Lower lobe of right lung (tissue), 2 donors: ENCODE results near the gene IQCK. TPM values are rescaled to one million over a fixed set of nuclear protein-coding genes. Genes with fewer than 3 reads are reported as not detected.

Source experiments
- ATAC-seq, 2 donors: fragments of 200-7000 bp; cut with Tn5 transposase; one replicate each; pipeline ENCODE4 v1.9.1; 2020 to 2022; ENCODE audit warnings: mild to moderate bottlenecking in 2 of 2, moderate library complexity in 2 of 2
- DNase-seq: peaks from one replicate; pipeline ENCODE4 v3.0.0-alpha.2; 2020
- H3K27ac ChIP-seq: fragments of 200-600 bp; one replicate; pipeline ENCODE4 v1.8.0; 2022
- H3K27me3 ChIP-seq: fragments of 200-600 bp; one replicate; pipeline ENCODE4 v1.8.0; 2022; ENCODE audit warnings: low read depth
- H3K36me3 ChIP-seq: fragments of 200-600 bp; one replicate; pipeline ENCODE4 v1.8.0; 2022; ENCODE audit warnings: mild to moderate bottlenecking
- H3K4me1 ChIP-seq: fragments of 200-600 bp; one replicate; pipeline ENCODE4 v1.8.0; 2022
- H3K4me3 ChIP-seq: fragments of 200-600 bp; one replicate; pipeline ENCODE4 v1.8.0; 2022; ENCODE audit warnings: mild to moderate bottlenecking
- H3K9me3 ChIP-seq: fragments of 200-600 bp; one replicate; pipeline ENCODE4 v1.8.0; 2022
- intact Hi-C: fragments of 100-400 bp; cut with DNase I; formaldehyde crosslinking; loops from one replicate; pipeline ENCODE4 v1.11.0; 2022
- total RNA-seq: library from RNA; stranded (reverse); fragmentation: NEBNext Ultra II Directional; extraction: Animal tissue kit (Norgen Biotek cat#: 25700); gene quantifications from one replicate; pipeline ENCODE4 v1.2.1, GENCODE V29; 2021
- TF ChIP-seq, protein P1 (sequence below): fragments of 200-600 bp; IDR thresholded peaks from one replicate; pipeline ENCODE4 v1.8.0; 2022; ENCODE audit warnings: antibody characterized with exemption, mild to moderate bottlenecking
- donor health status: DM: no; HTN: yes; CAD: no; lungs with severe emphysema.

The IQCK gene
- total RNA-seq, 1 donor from 2014 or later = 14.1 TPM

GRCh38 chr16:19700319-19700781 lies 17.7 kb upstream of the IQCK start:
- DNase-seq = no peak
- intact Hi-C loops = no loop called here
- ATAC-seq = peak in 1 of 2 donors; percentile 30
- Histone ChIP-seq H3K27ac (peak overlapping the region; percentile 53), H3K9me3 (no peaks in the 10 kb centered on the region), H3K4me1 (peaks cover 73% of the 10 kb centered on the region), H3K36me3 (peaks cover 47% of the 10 kb centered on the region), H3K27me3 (no peaks in the 10 kb centered on the region), H3K4me3 (no peak overlapping the region)
- TF ChIP-seq, protein P1, sequence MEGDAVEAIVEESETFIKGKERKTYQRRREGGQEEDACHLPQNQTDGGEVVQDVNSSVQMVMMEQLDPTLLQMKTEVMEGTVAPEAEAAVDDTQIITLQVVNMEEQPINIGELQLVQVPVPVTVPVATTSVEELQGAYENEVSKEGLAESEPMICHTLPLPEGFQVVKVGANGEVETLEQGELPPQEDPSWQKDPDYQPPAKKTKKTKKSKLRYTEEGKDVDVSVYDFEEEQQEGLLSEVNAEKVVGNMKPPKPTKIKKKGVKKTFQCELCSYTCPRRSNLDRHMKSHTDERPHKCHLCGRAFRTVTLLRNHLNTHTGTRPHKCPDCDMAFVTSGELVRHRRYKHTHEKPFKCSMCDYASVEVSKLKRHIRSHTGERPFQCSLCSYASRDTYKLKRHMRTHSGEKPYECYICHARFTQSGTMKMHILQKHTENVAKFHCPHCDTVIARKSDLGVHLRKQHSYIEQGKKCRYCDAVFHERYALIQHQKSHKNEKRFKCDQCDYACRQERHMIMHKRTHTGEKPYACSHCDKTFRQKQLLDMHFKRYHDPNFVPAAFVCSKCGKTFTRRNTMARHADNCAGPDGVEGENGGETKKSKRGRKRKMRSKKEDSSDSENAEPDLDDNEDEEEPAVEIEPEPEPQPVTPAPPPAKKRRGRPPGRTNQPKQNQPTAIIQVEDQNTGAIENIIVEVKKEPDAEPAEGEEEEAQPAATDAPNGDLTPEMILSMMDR = no peak

GRCh38 chr16:19701091-19701490 lies 17.0 kb upstream of the IQCK start:
- no peak overlapping the region for H3K4me3 ChIP-seq
- H3K27me3 ChIP-seq = no peaks in the 10 kb centered on the region
- intact Hi-C loops = no loop called here
- DNase-seq (no peak), ATAC-seq (no peak)
- H3K9me3 ChIP-seq = no peaks in the 10 kb centered on the region
- H3K4me1 ChIP-seq = peaks cover 72% of the 10 kb centered on the region
- TF ChIP-seq, protein P1 = no peak
- peak overlapping the region; percentile 53 for H3K27ac ChIP-seq
- peaks cover 55% of the 10 kb centered on the region for H3K36me3 ChIP-seq

DNA sequence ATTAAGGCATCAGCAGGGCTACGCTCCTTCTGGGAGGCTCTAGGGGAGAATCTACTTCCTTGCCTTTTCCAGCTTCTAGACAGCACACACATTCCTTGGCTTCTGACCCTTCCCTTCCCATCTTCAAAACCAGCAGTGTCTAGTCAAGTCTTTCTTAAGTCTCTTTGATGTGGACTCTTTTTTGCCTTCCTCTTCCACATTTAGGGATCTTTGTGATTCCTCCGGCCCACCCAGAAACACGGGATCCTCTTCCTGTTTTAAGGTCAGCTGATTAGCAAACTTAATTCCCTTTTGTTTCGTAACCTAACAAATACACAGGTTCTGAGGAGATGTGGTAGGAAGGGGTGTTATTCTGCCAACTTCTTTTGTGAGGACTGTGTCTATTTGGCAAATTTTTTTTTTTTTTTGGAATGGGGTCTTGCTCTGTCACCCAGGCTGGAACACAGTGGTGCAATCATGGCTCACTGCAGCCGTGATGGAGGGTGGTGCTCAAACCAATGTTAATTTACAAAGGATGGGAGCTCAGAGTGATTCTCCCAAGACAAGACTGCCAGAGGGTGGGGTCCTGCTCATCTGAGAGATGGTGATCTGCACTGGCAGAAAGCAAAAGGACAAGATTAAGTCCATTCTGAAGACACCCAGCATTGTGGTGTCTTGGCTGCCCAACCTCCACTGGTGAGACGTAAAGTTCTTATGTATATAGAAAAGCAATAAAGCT lies 14.7 kb upstream of the IQCK start:
- intact Hi-C loops = no loop called here
- Histone ChIP-seq H3K4me3 (no peak overlapping the region), H3K9me3 (no peaks in the 10 kb centered on the region), H3K36me3 (peaks cover 66% of the 10 kb centered on the region), H3K4me1 (peaks cover 50% of the 10 kb centered on the region), H3K27me3 (no peaks in the 10 kb centered on the region), H3K27ac (peak overlapping the region; percentile 76)
- TF ChIP-seq, protein P1 = no peak
- ATAC-seq (no peak), DNase-seq (no peak)

- TF ChIP-seq, protein P1 = no peak
- Histone ChIP-seq H3K4me3 (no peak overlapping the region), H3K4me1 (peaks cover 48% of the 10 kb centered on the region), H3K36me3 (peaks cover 70% of the 10 kb centered on the region), H3K27me3 (no peaks in the 10 kb centered on the region), H3K9me3 (no peaks in the 10 kb centered on the region), H3K27ac (peak overlapping the region; percentile 76)
- intact Hi-C loops = no loop called here
- peak; percentile 78 to 86 for ATAC-seq
- DNase-seq = no peak
Observed at GRCh38 chr16:19704321-19705145, 13.5 kb upstream of the IQCK start.

DNA sequence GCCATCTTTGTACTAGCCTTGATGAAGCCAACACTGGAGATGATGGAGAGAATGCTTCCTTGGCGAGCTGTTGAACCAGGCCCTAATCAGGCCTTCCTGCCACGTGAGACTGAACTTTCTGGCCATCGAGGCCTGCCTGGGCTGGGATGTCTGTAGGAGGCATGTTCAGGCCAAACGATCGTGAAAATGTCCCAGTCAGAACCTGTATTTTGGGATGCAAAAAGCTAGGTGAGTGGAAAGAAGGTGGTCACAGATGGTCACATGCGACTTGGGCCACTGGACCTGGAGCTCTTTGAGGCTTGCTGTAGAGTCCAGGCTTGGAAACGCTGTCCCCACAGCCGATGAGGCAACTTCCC lies 12.9 kb upstream of the IQCK start:
- peak overlapping the region; percentile 76 for H3K27ac ChIP-seq
- TF ChIP-seq, protein P1 = no peak
- intact Hi-C loops = no loop called here
- H3K4me3 ChIP-seq = no peak overlapping the region
- ATAC-seq = no peak
- DNase-seq = no peak
- no peaks in the 10 kb centered on the region for H3K27me3 ChIP-seq
- H3K9me3 ChIP-seq = no peaks in the 10 kb centered on the region
- peaks cover 69% of the 10 kb centered on the region for H3K36me3 ChIP-seq
- H3K4me1 ChIP-seq = peaks cover 42% of the 10 kb centered on the region
